Left lung (tissue), 10 donors: ENCODE measurements around the gene PAX5. TPM values are rescaled to one million over a fixed set of nuclear protein-coding genes. Genes with fewer than 3 reads are reported as not detected.

ENCODE experiments used
- ATAC-seq: fragments of 200-7000 bp; cut with Tn5 transposase; one replicate; pipeline ENCODE4 v1.9.1; 2020; ENCODE audit warnings: moderate library complexity
- DNase-seq, 4 donors: peaks; one replicate each; pipeline ENCODE4 v3.0.0-alpha.2; 2013 to 2020
- H3K27ac ChIP-seq, 2 donors: fragments of 200-600 bp; sonication (generic) in 1 of 2; one replicate each; pipeline versions ENCODE4 v1.5.0 to v1.8.0; 2020 to 2021
- H3K27me3 ChIP-seq, 2 donors: fragments of 200-600 bp; sonication (generic) in 1 of 2; one replicate each; pipeline versions ENCODE4 v1.5.0 to v1.8.0; 2020 to 2021
- H3K36me3 ChIP-seq, 2 donors: fragments of 200-600 bp; sonication (generic) in 1 of 2; one replicate each; pipeline versions ENCODE4 v1.5.0 to v1.8.0; 2020 to 2021
- H3K4me1 ChIP-seq, 2 donors: fragments of 200-600 bp; one replicate each; pipeline ENCODE4 v1.8.0; 2021
- H3K4me3 ChIP-seq, 2 donors: fragments of 200-600 bp; sonication (generic) in 1 of 2; one replicate each; pipeline versions ENCODE4 v1.5.0 to v1.8.0; 2020 to 2021; ENCODE audit warnings: mild to moderate bottlenecking in 1 of 2
- H3K9me3 ChIP-seq, 2 donors: fragments of 200-600 bp; sonication (generic) in 1 of 2; one replicate each; pipeline versions ENCODE4 v1.5.0 to v1.8.0; 2020 to 2021
- CTCF ChIP-seq, 2 donors: fragments of 200-600 bp; sonication (generic) in 1 of 2; IDR thresholded peaks; one replicate each; pipeline versions ENCODE4 v1.5.0 to v1.8.0; 2021; ENCODE audit warnings: antibody characterized with exemption in 2 of 2
- intact Hi-C, 2 donors: fragments of 100-400 bp; cut with DNase I; formaldehyde crosslinking; loops; one replicate each; pipeline versions ENCODE4 v1.11.2 to v1.14.2; 2022
- polyA plus RNA-seq, 6 donors: library from polyadenylated mRNA; unstranded; fragments of 120-200 nt; gene quantifications; one replicate each; pipeline ENCODE4 v1.2.1, GENCODE V29; 2013; ENCODE audit not compliant: insufficient read length in 6 of 6
- total RNA-seq, 2 donors: library from RNA; stranded (reverse); fragmentation: NEBNext Ultra II Directional; extraction: Animal tissue kit (Norgen Biotek cat#: 25700); gene quantifications; one replicate each; pipeline ENCODE4 v1.2.1, GENCODE V29; 2021
- donor health status: DM: no; HTN: yes; CAD: no.
- donor health status: DM: no; HTN: no; CAD: no.

PAX5 gene
- total and polyA plus RNA-seq, 8 donors = 0.03 to 0.65 (median 0.13) TPM

- Histone ChIP-seq H3K4me1 (peaks cover 0 to 6% of the 10 kb centered on the region in 2 donors), H3K4me3 (no peak overlapping the region), H3K27ac (no peak overlapping the region), H3K36me3 (no peaks in the 10 kb centered on the region), H3K9me3 (peaks cover 0 to 7% of the 10 kb centered on the region in 2 donors), H3K27me3 (peaks cover 13 to 68% of the 10 kb centered on the region in 2 donors)
- DNase-seq = peak in 3 of 4 donors; percentile 18 to 50 (median 50)
- peak; percentile 89 for ATAC-seq
- intact Hi-C loops = loop anchor here in 1 of 2 donors (10.0 kb wide), 1 partner anchor 131 kb away; no protein-coding TSS in a partner anchor
- peak; percentile 12 to 20 for TF ChIP-seq CTCF (IDR thresholded peaks at IDR 0.05)
These were observed 38.0 kb downstream of the PAX5 start for GRCh38 chr9:36995927-36996705.

GRCh38 chr9:36993933-36994764 is 39.9 kb downstream of the PAX5 start:
- no peak for ATAC-seq
- intact Hi-C loops = loop anchor here in 1 of 2 donors (10.0 kb wide), 1 partner anchor 129 kb away; no protein-coding TSS in a partner anchor
- H3K27me3 ChIP-seq = peaks cover 9 to 68% of the 10 kb centered on the region in 2 donors
- H3K4me1 ChIP-seq = peaks cover 0 to 6% of the 10 kb centered on the region in 2 donors
- H3K27ac ChIP-seq = no peak overlapping the region
- peaks cover 0 to 15% of the 10 kb centered on the region in 2 donors for H3K9me3 ChIP-seq
- no peaks in the 10 kb centered on the region for H3K36me3 ChIP-seq
- no peak overlapping the region for H3K4me3 ChIP-seq
- TF ChIP-seq CTCF (IDR thresholded peaks at IDR 0.05) = no peak
- DNase-seq = no peak

- Histone ChIP-seq H3K36me3 (no peaks in the 10 kb centered on the region), H3K4me3 (no peak overlapping the region), H3K4me1 (peaks cover 0 to 6% of the 10 kb centered on the region in 2 donors), H3K27me3 (peaks cover 13 to 79% of the 10 kb centered on the region in 2 donors), H3K9me3 (peaks cover 0 to 15% of the 10 kb centered on the region in 2 donors), H3K27ac (no peak overlapping the region)
- intact Hi-C loops = loop anchor here in 1 of 2 donors (10.0 kb wide), 1 partner anchor 128 kb away; no protein-coding TSS in a partner anchor
- TF ChIP-seq CTCF (IDR thresholded peaks at IDR 0.05) = no peak
- ATAC-seq = no peak
- no peak for DNase-seq
These were observed 41.4 kb downstream of the PAX5 start for GRCh38 chr9:36992501-36993316.

GRCh38 chr9:36991516-36992134 is 42.4 kb downstream of the PAX5 start:
- Histone ChIP-seq H3K36me3 (no peaks in the 10 kb centered on the region), H3K9me3 (peaks cover 0 to 15% of the 10 kb centered on the region in 2 donors), H3K4me3 (no peak overlapping the region), H3K27ac (no peak overlapping the region), H3K27me3 (peaks cover 23 to 89% of the 10 kb centered on the region in 2 donors), H3K4me1 (peaks cover under 1 to 10% of the 10 kb centered on the region in 2 donors)
- DNase-seq (no peak), ATAC-seq (peak; percentile 25)
- intact Hi-C loops = loop anchor here in 1 of 2 donors (10.0 kb wide), 1 partner anchor 127 kb away; no protein-coding TSS in a partner anchor
- TF ChIP-seq CTCF (IDR thresholded peaks at IDR 0.05) = peak; percentile 16 to 20
